K562 (cell line): ENCODE data around the gene SPIN2A. TPM values are rescaled to one million over a fixed set of nuclear protein-coding genes. Genes with fewer than 3 reads are reported as not detected.
A peak's percentile ranks its signal among the peaks of the same experiment; 100 is the strongest.
"Not testable (repeated sequence)": the region's sequence is repeated elsewhere in the genome, so short reads cannot be mapped to it uniquely, and the experiment has no call there.

Experiments used
- ATAC-seq: fragments of 200-7000 bp; cut with Tn5 transposase; 3 replicates; pipeline ENCODE4 v1.9.1; 2020; ENCODE audit warnings: moderate library complexity
- BruUV-seq: library from RNA; stranded (reverse); fragments of 400-500 nt; replicated peaks from 2 replicates; lab custom pipeline; 2021; lab: Mats Ljungman, UMichigan
- CTCF ChIA-PET: fragments of 300-600 bp; formaldehyde crosslinking; extraction: SDS; loops from one replicate; lab custom pipeline; 2021; ENCODE audit warnings: low intra/inter-chr PET ratio; lab: Yijun Ruan, JAX
- POLR2A ChIA-PET: fragments of 300-600, 350-650 bp; sonication (Branson Sonifier 250); formaldehyde crosslinking; extraction: SDS; loops from one replicate; lab custom pipeline; 2021; ENCODE audit warnings: antibody characterized with exemption, inconsistent platforms; lab: Yijun Ruan, JAX
- DNase-seq, 4 experiments: peaks; one replicate each; pipeline versions ENCODE4 v3.0.0 to v3.0.0-alpha.2; 2011 to 2018; ENCODE audit warnings: low spot score in 3 of 4, mixed read lengths in 3 of 4; ENCODE audit errors: extremely low read depth in 1 of 4
- FAIRE-seq: peaks from 2 replicates; lab custom pipeline; 2011; peaks lifted over from hg19 to GRCh38; lab: Jason Lieb, UNC
- H2AFZ ChIP-seq: 2 replicates; pipeline ENCODE4 v1.6.0; 2011; ENCODE audit warnings: low read depth, low read length, control low read depth, inconsistent platforms
- H3K27ac ChIP-seq: fragments of 200-600 bp; 3 replicates; pipeline ENCODE4 v1.8.0; 2011; ENCODE audit warnings: low read depth, mild to moderate bottlenecking, control low read depth, inconsistent platforms, low read length, moderate library complexity, mixed read lengths; ENCODE audit errors: extremely low read depth
- H3K27me3 ChIP-seq, 2 experiments: fragments of 300-600 bp in 1 of 2; 2 replicates in 1 of 2; 3 replicates in 1 of 2; pipeline versions ENCODE4 v1.6.0 to v1.8.0; 2011; ENCODE audit warnings: inconsistent platforms in 2 of 2, low read length in 2 of 2, mild to moderate bottlenecking in 1 of 2, mixed read lengths in 1 of 2, moderate library complexity in 1 of 2; ENCODE audit not compliant: control insufficient read depth in 2 of 2, insufficient read depth in 2 of 2
- H3K36me3 ChIP-seq: fragments of 300-600 bp; 3 replicates; pipeline ENCODE4 v1.8.0; 2011; ENCODE audit warnings: mild to moderate bottlenecking, low read length, inconsistent platforms; ENCODE audit not compliant: control insufficient read depth, insufficient read depth
- H3K4me1 ChIP-seq, 2 experiments: fragments of 200-600 bp in 1 of 2; replicated peaks in 1 of 2; 2 replicates in 1 of 2; 3 replicates in 1 of 2; pipeline versions ENCODE4 v1.5.1 to v1.8.0; 2011; ENCODE audit warnings: inconsistent platforms in 2 of 2, low read length in 2 of 2, mild to moderate bottlenecking in 1 of 2, mixed read lengths in 1 of 2, moderate library complexity in 1 of 2; ENCODE audit not compliant: control insufficient read depth in 2 of 2, insufficient read depth in 2 of 2
- H3K4me2 ChIP-seq: 2 replicates; pipeline ENCODE4 v1.6.1; 2011; ENCODE audit warnings: low read length, control low read depth, inconsistent platforms, mixed read lengths; ENCODE audit not compliant: insufficient read depth
- H3K4me3 ChIP-seq: fragments of 200-600 bp; sonication (generic), shearing (Covaris generic); 2 replicates; pipeline ENCODE4 v1.5.1; 2016; ENCODE audit warnings: control low read depth, inconsistent platforms
- H3K79me2 ChIP-seq: fragments of 200-600 bp; 3 replicates; pipeline ENCODE4 v1.8.0; 2011; ENCODE audit warnings: low read length, inconsistent platforms; ENCODE audit not compliant: control insufficient read depth, insufficient read depth
- H3K9ac ChIP-seq, 2 experiments: 2 replicates each; pipeline versions ENCODE4 v1.6.0 to v1.6.1; 2011; ENCODE audit warnings: low read depth in 2 of 2, low read length in 2 of 2, control low read depth in 1 of 2, inconsistent platforms in 1 of 2, mild to moderate bottlenecking in 1 of 2, mixed read lengths in 1 of 2; ENCODE audit not compliant: insufficient read depth in 1 of 2
- H3K9me1 ChIP-seq: one replicate; pipeline ENCODE4 v1.6.0; 2011; ENCODE audit warnings: inconsistent platforms, mild to moderate bottlenecking, low read length, moderate library complexity; ENCODE audit not compliant: control insufficient read depth, insufficient read depth
- H3K9me3 ChIP-seq: replicated peaks from 2 replicates; pipeline ENCODE4 v1.5.1; 2011; ENCODE audit warnings: low read depth, low read length, inconsistent platforms; ENCODE audit not compliant: control insufficient read depth, insufficient read depth
- H4K20me1 ChIP-seq: replicated peaks from 2 replicates; pipeline ENCODE4 v1.6.1; 2011; ENCODE audit warnings: low read length, inconsistent platforms, mixed read lengths; ENCODE audit not compliant: control insufficient read depth, insufficient read depth
- CSDE1 ChIP-seq, 2 experiments: fragments of 450-650 bp; IDR thresholded peaks; 2 replicates each; pipeline ENCODE4 v1.6.1; 2016; ENCODE audit warnings: mild to moderate bottlenecking in 1 of 2
- ETV1 ChIP-seq: fragments of 450-650 bp; conservative IDR thresholded peaks from 2 replicates; pipeline ENCODE4 v1.6.1; 2016; ENCODE audit warnings: missing genetic modification characterization, control low read depth, low read depth, missing compliant biosample characterization
- MAFF ChIP-seq: IDR thresholded peaks from 2 replicates; pipeline ENCODE4 v1.6.1; 2012; ENCODE audit warnings: low read length, improper control_type of control experiment
- NFE2 ChIP-seq: IDR thresholded peaks from 2 replicates; pipeline ENCODE4 v1.6.1; 2014; ENCODE audit warnings: antibody characterized with exemption, low read depth
- WGBS: fragments of 100-300 bp; shearing (Covaris generic); methylation state at CpG from one replicate; pipeline ENCODE4 v1.1.6; 2016; ENCODE audit warnings: low coverage, mixed read lengths; ENCODE audit not compliant: insufficient coverage; ENCODE audit errors: missing lambda C conversion rate; 5-methylcytosine and 5-hydroxymethylcytosine counted together
- in situ Hi-C: fragments of 300-500 bp; cut with MboI; formaldehyde crosslinking; loops from 4 replicates; pipeline ENCODE4 v1.15.0; 2018; ENCODE audit warnings: inconsistent platforms, mixed read lengths
- intact Hi-C: fragments of 100-400 bp; cut with micrococcal nuclease; formaldehyde crosslinking; loops from 2 replicates; pipeline ENCODE4 v1.14.2; 2022
- polyA plus RNA-seq, 8 experiments: library from polyadenylated mRNA; depleted of rRNA in 4 of 8; stranded (reverse) in 5 of 8; unstranded in 3 of 8; fragments of >200 nt; fragmentation: Nextera tagmentation in 2 of 8; fragmentation: Illumina TruSeq in 1 of 8; extraction: Ambion mirVana in 2 of 8; extraction: Trizol in 1 of 8; gene quantifications; 2 replicates each; pipeline versions ENCODE4 v1.2.1 to v1.2.3, GENCODE V29; 2011 to 2014; ENCODE audit warnings: inconsistent platforms in 1 of 8, missing spikeins in 1 of 8
- total RNA-seq, 7 experiments: library from RNA; depleted of rRNA in 6 of 7; stranded (reverse); fragments of >200 nt in 6 of 7; fragmentation: Illumina TruSeq in 2 of 7; extraction: Trizol in 2 of 7; gene quantifications; 2 replicates each; pipeline versions ENCODE4 v1.2.1 to v1.2.3, GENCODE V29; 2011 to 2021; ENCODE audit warnings: low replicate concordance in 1 of 7
- TF ChIP-seq, protein P1 (sequence below): fragments of 250-450 bp; sonication (Bioruptor Pico); IDR thresholded peaks from 2 replicates; pipeline ENCODE4 v1.9.0; 2021; ENCODE audit warnings: mild to moderate bottlenecking, inconsistent platforms
- TF ChIP-seq, protein P2 (sequence below): fragments of 250-450 bp; sonication (Bioruptor Pico); IDR thresholded peaks from 2 replicates; pipeline ENCODE4 v1.5.0; 2021

SPIN2A gene
- total and polyA plus RNA-seq, 9 of the 15 experiments (the other 6 are each of a cell fraction or from before 2014, with no cell fraction given), result 0.03 to 1.6 (median 0.58) TPM

DNA sequence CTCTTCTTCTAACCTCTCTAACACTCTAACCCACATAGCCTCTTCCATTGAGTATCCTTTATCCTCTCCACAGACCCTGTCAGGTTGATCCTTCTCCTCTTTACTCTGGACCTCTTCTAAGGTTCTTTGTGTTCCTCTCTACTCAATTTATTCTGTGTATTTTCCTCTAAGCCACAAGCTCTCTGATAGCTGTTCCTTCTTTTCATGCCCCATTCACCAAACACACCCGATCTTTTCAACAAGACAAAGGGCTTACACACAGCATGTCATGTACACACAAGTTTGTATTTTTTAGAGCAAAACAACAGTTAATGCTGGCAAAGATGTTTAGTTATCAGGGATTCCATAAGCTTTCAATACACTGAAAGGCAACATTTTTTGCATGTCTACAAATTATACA lies 17.8 kb downstream of the SPIN2A start (continued):
- TF ChIP-seq, protein P1, sequence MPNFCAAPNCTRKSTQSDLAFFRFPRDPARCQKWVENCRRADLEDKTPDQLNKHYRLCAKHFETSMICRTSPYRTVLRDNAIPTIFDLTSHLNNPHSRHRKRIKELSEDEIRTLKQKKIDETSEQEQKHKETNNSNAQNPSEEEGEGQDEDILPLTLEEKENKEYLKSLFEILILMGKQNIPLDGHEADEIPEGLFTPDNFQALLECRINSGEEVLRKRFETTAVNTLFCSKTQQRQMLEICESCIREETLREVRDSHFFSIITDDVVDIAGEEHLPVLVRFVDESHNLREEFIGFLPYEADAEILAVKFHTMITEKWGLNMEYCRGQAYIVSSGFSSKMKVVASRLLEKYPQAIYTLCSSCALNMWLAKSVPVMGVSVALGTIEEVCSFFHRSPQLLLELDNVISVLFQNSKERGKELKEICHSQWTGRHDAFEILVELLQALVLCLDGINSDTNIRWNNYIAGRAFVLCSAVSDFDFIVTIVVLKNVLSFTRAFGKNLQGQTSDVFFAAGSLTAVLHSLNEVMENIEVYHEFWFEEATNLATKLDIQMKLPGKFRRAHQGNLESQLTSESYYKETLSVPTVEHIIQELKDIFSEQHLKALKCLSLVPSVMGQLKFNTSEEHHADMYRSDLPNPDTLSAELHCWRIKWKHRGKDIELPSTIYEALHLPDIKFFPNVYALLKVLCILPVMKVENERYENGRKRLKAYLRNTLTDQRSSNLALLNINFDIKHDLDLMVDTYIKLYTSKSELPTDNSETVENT, result no peak
- TF ChIP-seq CSDE1 (IDR thresholded peaks at IDR 0.05) (no peak), ETV1 (tag) (no peak)
- TF ChIP-seq, protein P2, sequence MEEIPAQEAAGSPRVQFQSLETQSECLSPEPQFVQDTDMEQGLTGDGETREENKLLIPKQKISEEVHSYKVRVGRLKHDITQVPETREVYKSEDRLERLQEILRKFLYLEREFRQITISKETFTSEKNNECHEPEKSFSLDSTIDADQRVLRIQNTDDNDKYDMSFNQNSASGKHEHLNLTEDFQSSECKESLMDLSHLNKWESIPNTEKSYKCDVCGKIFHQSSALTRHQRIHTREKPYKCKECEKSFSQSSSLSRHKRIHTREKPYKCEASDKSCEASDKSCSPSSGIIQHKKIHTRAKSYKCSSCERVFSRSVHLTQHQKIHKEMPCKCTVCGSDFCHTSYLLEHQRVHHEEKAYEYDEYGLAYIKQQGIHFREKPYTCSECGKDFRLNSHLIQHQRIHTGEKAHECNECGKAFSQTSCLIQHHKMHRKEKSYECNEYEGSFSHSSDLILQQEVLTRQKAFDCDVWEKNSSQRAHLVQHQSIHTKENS, result no peak
- TF ChIP-seq, all 486 proteins: peak for 0

DNA sequence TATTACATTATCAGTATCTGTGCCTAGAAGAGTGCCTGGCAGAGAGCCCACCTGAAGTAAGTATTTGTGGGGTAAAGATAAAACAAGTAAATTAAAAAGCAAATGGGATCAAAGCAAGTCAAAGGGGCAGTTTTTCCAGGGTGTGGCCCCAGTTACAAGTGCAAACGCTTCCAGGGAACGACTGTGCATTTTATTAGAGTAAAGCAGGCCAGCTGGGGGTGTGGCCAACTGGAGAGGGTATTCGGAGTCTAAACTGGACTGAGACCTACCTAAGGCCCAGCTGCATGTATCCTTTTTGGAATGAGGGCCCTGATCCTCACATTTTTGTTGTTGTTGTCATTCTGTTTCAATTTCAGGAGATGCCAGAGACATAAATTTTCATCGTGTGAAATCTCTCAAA lies 19.6 kb downstream of the SPIN2A start:
- H3K4me1 ChIP-seq, H3K27me3 ChIP-seq, H3K4me2 ChIP-seq, BruUV-seq, DNase-seq, intact Hi-C loops, H4K20me1 ChIP-seq, H3K9me1 ChIP-seq, CTCF ChIA-PET, H3K9ac ChIP-seq, H3K9me3 ChIP-seq, H2AFZ ChIP-seq, in situ Hi-C loops, H3K4me3 ChIP-seq: not testable (repeated sequence)
- FAIRE-seq (peak; percentile 91), ATAC-seq (peak; percentile 68)
- Histone ChIP-seq H3K27ac (peak overlapping the region; percentile 52; the same call in 1 of the 3 replicates), H3K79me2 (peaks cover 17% of the 10 kb centered on the region), H3K36me3 (peaks cover 10% of the 10 kb centered on the region; the same call in 2 of the 3 replicates)
- TF ChIP-seq NFE2 (peak; percentile 42), MAFF (0 out of 2 replicates have a peak, but pooled peaks have one; percentile 3)
- POLR2A ChIA-PET, result interaction anchor here (0.6 kb wide), 1 partner anchor 16 kb away, joined by 3 read pairs; no protein-coding TSS in a partner anchor
- no CpG with 5 or more reads among the region's 4 CpGs for WGBS
